GM12873 (cell line): ENCODE measurements around the gene MRI1.
A peak's percentile ranks its signal among the peaks of the same experiment; 100 is the strongest.

Source experiments
- CTCF ChIP-seq: IDR thresholded peaks from 2 replicates; pipeline ENCODE4 v1.5.1; 2012; ENCODE audit warnings: low read depth, mild to moderate bottlenecking, moderate library complexity, low read length, control low read depth; ENCODE audit not compliant: insufficient read depth; ENCODE audit errors: missing control alignments

The MRI1 gene

GRCh38 chr19:13764101-13764807 lies at the start of gene MRI1:
MRI1 (plus strand) TSS chr19:13764522; CDS start chr19:13764589, 67 bp downstream.
- no peak for TF ChIP-seq CTCF

- TF ChIP-seq CTCF: no peak
Measured at GRCh38 chr19:13717194-13717643, 47.1 kb upstream of the MRI1 start.

- no peak for TF ChIP-seq CTCF
Measured at GRCh38 chr19:13718733-13719132, 45.6 kb upstream of the MRI1 start.

GRCh38 chr19:13722146-13722545 lies 42.2 kb upstream of the MRI1 start:
- TF ChIP-seq CTCF: no peak

- TF ChIP-seq CTCF: no peak
Measured at GRCh38 chr19:13723206-13723605, 41.1 kb upstream of the MRI1 start.

- peak; percentile 4 for TF ChIP-seq CTCF
Measured at GRCh38 chr19:13726323-13726722, 38.0 kb upstream of the MRI1 start.

GRCh38 chr19:13727798-13728197 lies 36.5 kb upstream of the MRI1 start:
- no peak for TF ChIP-seq CTCF
